ENCODE data around the gene FAS.

The FAS gene

GRCh38 chr10:89047397-89047796, 56.8 kb downstream of the FAS start:
- DNase-seq = no peak

GRCh38 chr10:89051593-89051992, 61.0 kb downstream of the FAS start:
- no peak for DNase-seq

- no peak for DNase-seq
These were observed 63.0 kb downstream of the FAS start for GRCh38 chr10:89053555-89053954.

- no peak for DNase-seq
These were observed 64.6 kb downstream of the FAS start for GRCh38 chr10:89055159-89055558.

- DNase-seq = no peak
These were observed 72.3 kb downstream of the FAS start for GRCh38 chr10:89062861-89063260.

- no peak for DNase-seq
These were observed 72.9 kb downstream of the FAS start for GRCh38 chr10:89063465-89063864.

- no peak for DNase-seq
These were observed 74.2 kb downstream of the FAS start for GRCh38 chr10:89064748-89065147.

Data from activated CD4-positive, alpha-beta T cell treated with anti-CD3 and anti-CD28 coated beads for 1 hour (primary cell).